22Rv1 (cell line): ENCODE results near the gene ACD.

ENCODE experiments used
- H3K27ac ChIP-seq: fragments of 450-650 bp; 2 replicates; pipeline ENCODE4 v1.5.1; 2017
- CTCF ChIP-seq: fragments of 450-650 bp; IDR thresholded peaks from 2 replicates; pipeline ENCODE4 v1.5.1; 2017; ENCODE audit warnings: mild to moderate bottlenecking
- ZFX ChIP-seq: fragments of 450-650 bp; IDR thresholded peaks from 2 replicates; pipeline ENCODE4 v1.6.1; 2017; ENCODE audit warnings: antibody characterized with exemption, borderline replicate concordance

Gene ACD

GRCh38 chr16:67654403-67654911 is 5.6 kb downstream of the ACD start:
- TF ChIP-seq ZFX = no peak
- H3K27ac ChIP-seq = no peak overlapping the region

- H3K27ac ChIP-seq = peak overlapping the region; percentile 48; the same call in 1 of the 2 replicates
- no peak for TF ChIP-seq CTCF
- TF ChIP-seq ZFX = no peak
These were observed 6.2 kb downstream of the ACD start for GRCh38 chr16:67653789-67654402.

GRCh38 chr16:67653128-67653788 is 6.8 kb downstream of the ACD start:
- TF ChIP-seq ZFX = no peak
- peak; percentile 57 for TF ChIP-seq CTCF
- H3K27ac ChIP-seq = peak overlapping the region; percentile 48

- peak overlapping the region; percentile 48 for H3K27ac ChIP-seq
- TF ChIP-seq CTCF = no peak
- TF ChIP-seq ZFX = no peak
These were observed 7.4 kb downstream of the ACD start for GRCh38 chr16:67652578-67653127.

- H3K27ac ChIP-seq = no peak overlapping the region
- no peak for TF ChIP-seq ZFX
- TF ChIP-seq CTCF = no peak
These were observed 8.2 kb downstream of the ACD start for GRCh38 chr16:67651847-67652246.

GRCh38 chr16:67651039-67651438 is 9.0 kb downstream of the ACD start:
- H3K27ac ChIP-seq = no peak overlapping the region
- TF ChIP-seq ZFX = no peak
- no peak for TF ChIP-seq CTCF

- TF ChIP-seq ZFX (no peak), CTCF (no peak)
- no peak overlapping the region for H3K27ac ChIP-seq
These were observed 10.0 kb downstream of the ACD start for GRCh38 chr16:67650023-67650422.
